GM18502 (cell line): Measurements from ENCODE around the gene SERP1.
"Not testable (repeated sequence)": the region's sequence is repeated elsewhere in the genome, so short reads cannot be mapped to it uniquely, and the experiment has no call there.

Experiments
- ATAC-seq: cut with Tn5 transposase; IDR thresholded peaks from one replicate; pipeline ENCODE4 v1.9.1; 2021; ENCODE audit warnings: mild to moderate bottlenecking; ENCODE audit not compliant: unreplicated experiment, poor library complexity

SERP1 gene

DNA sequence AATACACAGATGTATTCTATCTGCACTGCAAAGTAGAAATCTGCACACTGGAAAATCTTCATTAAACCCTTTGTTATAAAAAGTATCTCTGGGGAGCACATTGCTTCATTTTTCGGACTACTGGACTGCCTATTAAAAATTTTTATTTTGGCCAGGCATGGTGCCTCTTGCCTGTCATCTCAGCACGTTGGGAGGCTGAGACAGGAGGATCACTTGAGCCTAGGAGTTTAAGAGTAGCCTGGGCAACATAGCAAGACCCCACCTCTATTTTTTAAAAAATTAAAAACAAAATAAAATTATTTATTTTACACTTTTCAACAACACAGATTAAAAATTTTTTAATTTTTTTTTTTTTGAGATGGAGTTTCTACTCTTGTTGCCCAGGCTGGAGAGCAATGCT, 6.0 kb downstream of the SERP1 start:
- ATAC-seq, result no peak

DNA sequence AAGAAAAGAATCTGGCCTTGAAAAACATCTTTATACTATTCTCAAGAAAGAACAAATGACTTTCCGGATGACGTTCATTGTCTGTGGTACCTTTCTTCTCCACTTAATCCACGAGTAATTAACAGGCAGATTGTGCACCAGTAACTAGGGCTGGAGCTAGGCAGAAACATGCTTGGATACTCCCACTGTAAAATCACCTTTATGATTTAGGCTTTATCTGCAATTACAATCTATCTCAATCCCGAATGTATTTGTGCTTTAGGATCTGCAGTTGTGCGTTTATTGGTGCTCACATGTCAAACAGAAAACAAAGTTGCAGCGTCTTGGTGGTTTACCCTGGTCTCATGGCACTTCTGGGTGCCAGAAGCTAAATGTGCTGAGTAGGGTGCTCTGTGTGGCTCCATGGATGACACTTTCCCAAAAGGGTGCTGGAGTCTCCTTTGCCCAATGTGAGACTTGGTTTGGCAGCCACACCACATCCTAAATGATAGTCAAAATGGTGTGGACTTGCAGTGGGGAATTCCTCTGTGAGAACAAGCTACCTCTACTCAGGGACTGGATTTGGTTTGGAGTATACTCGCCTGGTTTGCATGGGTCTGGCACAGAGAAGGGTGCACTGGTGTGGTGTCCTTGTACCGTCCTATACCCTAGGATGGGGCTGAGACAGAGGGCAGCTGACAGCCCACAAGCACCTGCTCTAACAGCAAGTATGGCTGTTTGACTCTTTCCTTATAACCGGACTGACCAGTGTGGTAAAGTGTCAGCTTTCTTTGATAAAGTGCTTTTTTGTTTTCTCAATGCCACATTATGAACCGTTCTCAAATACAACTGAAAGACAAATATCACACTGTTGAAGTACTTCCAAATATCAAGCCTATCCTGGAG, 7.7 kb downstream of the SERP1 start:
- ATAC-seq, result no peak

DNA sequence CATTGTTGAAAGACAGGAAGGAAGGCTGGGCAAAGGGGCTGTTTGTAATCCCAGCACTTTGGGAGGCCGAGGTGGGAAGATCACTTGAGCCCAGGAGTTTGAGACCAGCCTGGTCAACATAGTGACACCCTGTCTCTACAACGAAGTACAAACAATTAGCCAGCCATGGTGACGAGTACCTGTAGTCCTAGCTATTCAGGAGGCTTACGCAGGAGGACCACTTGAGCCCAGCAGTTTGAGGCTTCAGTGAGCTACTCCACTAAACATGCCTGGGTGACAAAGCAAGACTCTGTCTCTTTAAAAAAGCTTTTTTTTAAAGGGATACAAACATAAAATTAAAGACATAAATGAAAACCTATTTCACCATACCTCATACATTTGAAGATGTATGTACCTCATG, 11.1 kb downstream of the SERP1 start:
- no peak for ATAC-seq

DNA sequence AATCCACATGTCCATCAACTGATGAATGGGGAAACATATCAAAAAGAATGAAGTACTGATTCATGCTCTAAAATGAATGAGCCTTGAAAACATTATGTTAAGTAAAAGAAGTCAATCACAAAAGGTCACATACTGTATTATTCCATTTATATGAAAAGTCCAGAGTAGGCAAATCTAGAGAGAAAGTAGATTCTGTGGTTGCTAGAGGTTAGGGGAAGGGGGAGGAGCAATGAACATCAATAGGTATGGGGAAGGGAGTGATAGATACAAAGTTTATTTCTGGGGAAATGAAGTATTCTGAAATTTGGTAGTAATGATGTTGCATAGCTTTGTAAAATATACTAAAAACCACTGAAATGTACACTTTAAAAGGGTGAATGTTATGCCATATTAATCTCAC, 14.5 kb downstream of the SERP1 start:
- ATAC-seq, result no peak

DNA sequence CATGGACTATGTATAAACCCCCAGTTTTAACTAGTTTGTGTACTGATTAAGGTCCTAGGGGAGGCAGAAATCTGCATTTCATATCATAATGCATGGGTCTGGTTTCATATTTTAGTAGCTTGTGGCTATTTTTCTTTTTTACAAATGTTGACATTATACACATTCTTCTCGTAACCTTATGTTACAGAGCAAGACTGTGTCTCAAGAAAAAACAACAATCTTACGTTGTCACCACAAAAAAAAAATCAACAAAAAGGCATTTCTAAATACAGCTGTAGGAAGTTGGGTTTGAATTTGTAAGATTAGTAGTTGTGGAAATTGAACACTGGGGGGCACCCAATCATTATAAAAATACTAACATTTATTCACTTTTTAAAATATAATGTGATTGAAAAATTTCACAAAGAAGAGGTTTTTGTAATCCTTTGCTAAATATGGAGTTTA, 17.9 kb downstream of the SERP1 start:
- ATAC-seq, result no peak

DNA sequence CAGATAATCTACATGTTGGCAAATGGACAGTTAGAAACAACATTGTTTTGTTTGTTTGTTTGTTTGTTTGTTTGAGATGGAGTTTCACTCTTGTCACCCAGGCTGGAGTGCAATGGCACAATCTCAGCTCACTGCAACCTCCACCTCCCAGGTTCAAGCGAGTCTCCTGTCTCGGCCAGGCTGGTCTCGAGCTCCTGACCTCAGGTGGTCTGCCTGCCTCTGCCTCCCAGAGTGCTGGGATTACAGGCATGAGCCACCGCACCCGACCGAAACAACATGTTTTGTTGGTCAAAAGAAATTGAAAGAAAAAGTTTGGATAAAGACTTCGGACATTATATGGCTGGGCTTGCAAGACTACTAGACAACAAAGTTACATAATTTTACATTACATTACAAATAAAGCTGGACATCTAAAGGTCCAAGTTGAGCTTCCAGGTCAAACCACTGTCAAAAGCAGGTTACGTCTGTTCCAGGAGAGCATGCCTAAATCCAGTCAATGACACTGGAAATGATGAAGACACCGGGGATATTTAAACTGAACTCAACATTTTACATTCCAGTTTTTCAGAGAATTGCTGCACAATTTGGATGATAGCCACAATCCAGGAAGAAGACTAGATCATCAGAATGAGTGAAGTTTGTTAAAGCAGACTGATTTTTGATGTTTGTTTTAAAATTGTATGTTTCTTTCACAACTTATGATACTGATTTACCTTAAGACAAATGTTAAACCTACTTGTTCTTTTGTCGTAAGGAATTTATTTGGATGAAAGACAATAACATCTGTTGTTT, 18.6 kb downstream of the SERP1 start:
- ATAC-seq, result no peak

DNA sequence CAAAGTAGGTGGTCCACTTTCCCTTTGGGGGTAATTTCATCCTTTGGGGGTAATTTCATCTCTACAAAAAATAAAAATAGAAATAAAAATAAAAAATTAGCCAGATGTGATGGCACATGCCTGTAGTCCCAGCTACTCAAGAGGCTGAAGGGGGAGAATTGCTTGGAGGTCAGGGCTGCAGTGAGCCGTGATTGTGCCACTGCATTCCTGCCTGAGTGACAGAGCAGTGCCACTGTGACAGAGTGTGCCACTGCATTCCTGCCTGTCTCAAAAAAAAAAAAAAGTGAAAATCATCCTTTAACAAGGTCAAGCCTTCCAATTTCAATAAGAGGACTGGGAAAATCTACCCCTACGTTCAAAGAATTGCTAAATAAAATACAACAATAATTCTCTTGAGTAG, 22.8 kb downstream of the SERP1 start:
- ATAC-seq, result no peak

DNA sequence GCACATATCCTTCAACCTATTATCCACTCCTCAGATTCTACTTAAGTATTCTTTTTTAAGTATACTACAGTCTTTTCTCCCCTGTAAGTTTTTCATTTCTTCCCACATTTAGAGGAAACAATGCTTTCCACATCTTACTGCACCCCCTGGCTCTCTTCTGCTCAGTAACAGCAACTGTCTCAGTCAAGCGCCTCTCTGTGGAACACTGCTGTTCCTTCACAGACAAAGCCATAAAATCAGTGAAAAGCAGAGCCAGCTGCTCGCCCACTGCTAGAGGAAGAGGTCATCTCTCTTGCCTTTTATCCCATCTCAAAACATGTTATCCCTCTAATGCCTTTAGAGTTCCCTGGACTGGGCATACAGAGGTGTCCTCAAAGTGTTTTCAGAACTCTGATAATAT, 24.8 kb downstream of the SERP1 start:
- no peak for ATAC-seq

DNA sequence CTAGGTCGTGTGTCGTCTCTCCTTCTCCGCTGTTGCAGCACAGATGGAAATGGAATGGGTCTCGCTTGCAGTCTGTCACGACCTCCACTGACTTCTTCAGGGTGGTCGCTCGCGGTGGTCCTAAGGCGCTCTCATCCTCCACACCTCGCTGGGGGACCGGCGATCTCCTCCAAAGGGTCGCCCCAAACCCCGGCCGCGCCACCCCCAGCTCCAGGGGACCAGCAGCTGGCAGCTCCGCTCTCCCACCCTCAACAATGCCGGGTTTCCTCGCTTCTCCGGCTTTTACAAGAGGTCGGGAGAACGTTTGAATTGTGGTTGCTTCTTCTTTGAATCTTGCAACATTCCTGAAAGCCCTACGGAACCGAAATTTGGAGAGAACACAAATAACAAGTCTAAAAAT, 25.9 kb downstream of the SERP1 start:
- ATAC-seq, result no peak

DNA sequence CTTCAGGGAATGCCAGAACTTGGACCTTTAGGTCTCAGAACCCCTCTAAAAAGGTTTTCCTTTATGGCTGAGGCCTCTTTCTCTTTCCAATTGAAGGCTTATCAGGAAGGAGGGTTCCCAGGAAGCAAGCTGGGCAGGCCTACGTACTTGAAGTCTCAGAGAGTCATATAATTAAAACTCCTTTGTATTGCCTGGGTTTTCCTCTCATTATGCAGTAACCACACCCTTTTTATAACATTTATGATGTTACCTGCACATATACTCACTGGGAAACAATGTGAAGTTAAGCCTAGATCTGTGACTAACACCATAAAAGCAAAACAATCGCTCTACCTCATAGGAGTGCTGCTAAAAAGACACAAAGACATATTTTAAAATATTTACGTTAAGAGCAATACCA, 27.3 kb downstream of the SERP1 start:
- no peak for ATAC-seq

DNA sequence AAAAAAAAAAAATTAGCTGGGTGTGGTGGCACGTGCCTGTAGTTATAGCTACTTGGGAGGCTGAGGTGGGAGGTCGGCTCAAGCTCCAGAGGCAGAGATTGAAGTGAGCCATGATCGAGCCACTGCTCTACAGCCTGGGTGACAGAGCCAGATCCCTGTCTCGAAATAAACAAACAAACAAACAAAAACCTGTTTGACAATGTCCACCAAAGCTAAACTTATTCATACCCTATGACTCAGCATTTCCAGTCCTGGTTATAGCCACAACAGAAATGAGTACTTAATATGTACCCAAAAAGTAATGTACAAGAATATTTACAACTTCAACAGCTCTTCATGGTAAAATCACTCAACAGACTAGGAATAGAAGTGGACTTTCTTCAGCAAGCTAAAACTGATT, 31.1 kb downstream of the SERP1 start:
- ATAC-seq, result no peak

DNA sequence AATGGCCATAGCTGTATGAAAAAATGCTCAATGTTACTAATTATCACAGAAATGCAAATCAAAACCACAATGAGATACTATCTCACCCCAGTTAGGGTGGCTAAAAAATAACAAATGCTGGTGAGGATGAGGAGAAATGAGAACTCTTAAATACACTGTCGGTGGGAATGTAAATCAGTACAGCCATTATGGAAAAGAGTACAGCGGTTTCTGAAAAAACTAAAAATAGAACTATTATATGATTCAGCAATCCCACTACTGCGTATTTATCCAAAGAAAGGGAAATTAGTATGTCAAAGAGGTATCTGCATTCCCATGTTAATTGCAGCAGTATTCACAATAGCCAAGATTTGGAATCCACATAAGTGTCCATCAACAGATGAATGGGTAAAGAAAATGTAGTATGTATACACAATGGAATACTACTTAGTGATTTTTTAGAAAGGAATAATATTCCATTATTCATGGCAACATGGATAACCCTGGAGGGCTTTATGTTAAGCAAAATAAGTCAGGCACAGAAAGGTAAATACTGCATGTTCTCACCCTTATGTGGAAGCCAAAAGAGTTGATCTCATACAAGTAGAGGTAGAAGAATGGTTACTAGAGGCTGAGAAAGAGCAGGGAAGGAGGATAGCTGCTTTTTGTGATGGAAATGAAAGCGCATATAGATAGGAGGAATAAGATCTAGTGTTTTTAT, 35.0 kb downstream of the SERP1 start:
- ATAC-seq, result no peak

DNA sequence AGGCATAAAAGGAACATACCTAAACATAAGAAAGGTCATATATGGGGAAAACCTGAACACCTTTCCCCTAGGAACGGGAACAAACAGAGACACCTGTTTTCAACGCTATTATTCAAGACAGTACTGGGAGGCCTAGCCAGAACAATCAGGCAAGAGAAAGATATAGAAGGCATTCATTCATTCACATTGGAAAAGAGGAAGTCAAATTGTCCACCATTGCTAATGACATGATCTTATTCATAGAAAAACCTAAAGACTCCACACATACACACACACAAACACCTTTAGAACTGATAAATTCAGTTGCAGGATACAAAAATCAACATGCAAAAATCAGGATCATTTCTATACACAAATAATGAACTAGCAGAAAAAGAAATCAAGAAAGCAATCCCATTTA, 36.5 kb downstream of the SERP1 start:
- no peak for ATAC-seq

DNA sequence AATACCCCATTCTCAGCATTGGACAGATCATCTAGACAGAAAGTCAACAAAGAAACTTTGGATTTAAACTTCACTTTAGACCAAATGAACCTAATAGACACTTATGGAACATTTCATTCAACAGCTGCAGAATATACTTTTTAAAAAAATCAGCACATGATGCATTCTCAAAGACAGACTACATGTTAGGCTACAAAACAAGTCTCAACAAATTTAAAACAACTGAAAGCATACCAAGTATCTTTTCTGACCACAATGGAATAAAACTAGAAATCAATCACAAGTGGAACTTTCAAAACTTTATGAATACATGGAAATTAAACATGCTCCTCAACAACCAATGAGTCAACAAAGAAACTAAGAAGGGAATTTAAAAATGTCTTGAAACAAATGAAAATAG, 37.9 kb downstream of the SERP1 start:
- ATAC-seq, result no peak

DNA sequence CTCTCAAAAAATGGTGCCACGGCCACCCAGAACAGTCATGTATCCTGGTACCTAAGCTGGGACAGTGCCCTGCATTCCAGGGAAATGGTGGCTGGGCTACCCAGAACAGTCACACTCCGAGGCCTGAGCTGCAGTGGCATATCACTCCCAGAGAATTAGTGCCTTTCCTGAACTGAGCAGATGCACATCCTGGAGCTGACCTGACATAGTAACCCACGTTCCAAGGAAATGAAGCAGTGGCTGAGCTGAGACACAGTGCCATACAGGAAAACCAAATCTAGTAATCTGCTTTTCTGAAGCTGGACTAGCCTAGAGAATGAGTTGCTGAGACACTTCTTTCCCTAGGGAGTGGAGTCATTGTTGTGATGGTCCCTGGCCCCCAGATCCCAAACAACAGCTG, 41.8 kb downstream of the SERP1 start:
- ATAC-seq, result no peak

DNA sequence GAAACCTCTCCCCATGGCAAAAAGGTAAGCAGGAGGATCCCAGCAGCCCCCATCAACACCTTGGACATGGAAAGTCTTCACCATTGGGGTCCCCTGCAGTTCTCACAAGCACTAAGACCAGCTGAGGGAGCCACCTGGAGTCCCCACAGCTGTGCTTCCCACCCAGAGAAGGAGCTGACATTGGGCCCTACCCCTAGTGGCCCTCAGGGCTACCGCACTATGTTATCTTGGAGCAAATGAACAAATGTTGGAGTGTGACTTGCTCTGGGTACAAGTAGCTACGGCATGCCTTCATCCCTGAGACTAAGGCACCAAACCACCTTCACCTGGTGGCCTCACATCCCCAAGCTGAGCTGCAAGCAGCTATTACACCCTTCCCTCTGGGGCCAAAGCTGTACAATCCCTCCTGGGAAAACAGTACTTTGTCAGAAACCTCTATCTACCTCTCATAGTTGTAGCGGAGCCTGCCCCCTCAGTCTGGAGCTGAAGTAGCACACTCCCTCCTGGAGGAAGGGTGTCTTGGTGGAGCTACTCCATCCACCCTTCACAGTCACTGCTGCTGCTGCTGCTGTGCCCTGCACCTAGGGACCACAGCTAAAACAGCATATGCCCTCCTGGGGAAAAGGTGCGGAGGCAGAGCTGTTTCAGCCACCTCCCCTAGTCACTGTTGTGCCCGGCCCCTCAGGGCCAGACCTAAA, 42.7 kb downstream of the SERP1 start:
- no peak for ATAC-seq

DNA sequence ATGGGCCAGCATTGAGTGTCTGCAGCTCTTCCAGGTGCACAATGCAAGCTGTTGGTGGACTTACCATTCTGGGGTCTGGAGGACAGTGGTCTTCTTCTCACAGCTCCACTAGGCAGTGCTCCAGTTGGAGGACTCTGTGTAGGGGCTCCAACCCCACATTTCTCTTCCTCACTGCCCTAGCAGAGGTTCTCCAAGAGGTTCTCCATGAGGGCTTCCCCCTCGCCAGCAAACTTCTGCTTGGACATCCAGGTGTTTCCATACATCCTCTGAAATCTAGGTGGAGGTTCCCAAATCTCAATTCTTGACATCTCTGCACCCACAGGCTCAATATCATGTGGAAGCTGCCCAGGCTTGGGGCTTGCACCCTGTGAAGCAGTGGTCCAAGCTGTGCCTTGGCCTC, 45.3 kb downstream of the SERP1 start:
- not testable (repeated sequence) for ATAC-seq

DNA sequence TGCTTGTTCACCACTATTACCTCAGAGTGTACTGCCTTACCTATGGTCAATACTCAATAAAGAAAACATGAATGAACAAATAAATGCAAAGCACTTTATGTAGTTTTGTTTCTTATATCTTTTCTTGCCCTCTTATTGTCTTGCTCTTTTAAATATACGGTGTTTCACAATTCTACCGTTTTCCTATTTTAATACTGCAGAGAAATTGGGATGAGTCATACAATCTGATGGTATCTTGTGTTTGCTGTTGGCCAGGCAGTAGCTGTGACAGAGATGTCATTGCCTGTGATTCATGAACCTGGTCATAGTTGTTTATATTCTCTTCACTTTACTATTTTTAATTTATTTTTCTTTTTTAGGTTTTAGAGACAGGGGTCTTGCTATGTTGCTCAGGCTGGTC, 48.3 kb downstream of the SERP1 start:
- no peak for ATAC-seq

DNA sequence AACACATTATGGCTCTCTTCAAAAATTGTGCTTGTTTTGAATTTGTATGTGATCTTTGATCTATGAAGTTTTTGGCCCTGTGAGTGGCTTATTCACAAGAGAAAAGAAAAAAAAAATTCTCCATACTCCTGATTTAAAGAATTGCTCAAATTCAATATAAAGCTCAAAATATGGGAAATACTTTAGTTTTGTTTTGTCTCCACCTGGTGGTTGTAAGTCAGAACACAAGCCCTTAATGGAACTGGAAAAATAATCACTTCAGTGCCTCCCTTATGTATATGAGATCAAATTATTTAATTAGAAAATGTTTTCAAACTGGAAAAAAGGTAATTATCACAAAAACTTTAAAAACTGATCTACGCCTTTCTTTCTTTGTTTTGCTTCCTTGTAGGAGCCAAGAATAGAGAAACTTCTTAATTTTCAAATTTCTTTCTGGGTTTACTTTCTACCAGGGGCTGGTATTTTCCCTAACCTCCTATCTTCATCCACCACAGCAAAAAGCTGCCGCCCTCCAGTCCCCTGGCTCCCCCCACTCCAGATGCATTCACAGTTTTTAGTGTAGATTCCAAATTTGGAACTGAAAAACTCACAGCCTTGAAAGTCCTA, 50.6 kb downstream of the SERP1 start:
- no peak for ATAC-seq

DNA sequence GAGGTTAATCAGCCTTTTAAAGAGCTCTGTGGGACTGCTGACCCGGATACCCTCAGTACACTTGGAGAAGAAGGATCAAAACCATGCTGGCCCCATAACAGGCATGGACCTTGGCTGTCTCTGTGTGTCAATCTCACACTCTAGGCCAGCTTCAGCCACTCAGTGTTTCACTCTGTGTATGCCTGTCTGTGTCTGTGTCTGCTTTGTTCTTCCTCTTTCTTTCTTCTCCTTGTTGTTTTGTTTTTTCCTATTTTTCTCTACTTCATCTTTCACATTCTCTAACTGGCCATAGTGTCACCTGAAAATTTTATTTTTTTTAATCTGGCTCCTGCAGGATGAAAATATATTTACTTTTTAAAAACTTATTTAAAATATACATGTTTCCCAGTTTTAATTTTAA, 51.1 kb downstream of the SERP1 start:
- no peak for ATAC-seq
